SK-N-SH (cell line): ENCODE data around the gene MRPL54. TPM values are rescaled to one million over a fixed set of nuclear protein-coding genes. Genes with fewer than 3 reads are reported as not detected.

Experiments used
- CTCF ChIA-PET: fragments of 300-600, 350-600 bp; formaldehyde crosslinking; extraction: SDS; loops from one replicate; lab custom pipeline; 2021; lab: Yijun Ruan, JAX
- POLR2A ChIA-PET: fragments of 350-600 bp; sonication (Branson Sonifier 250); formaldehyde crosslinking; extraction: SDS; loops from one replicate; lab custom pipeline; 2020; ENCODE audit warnings: antibody characterized with exemption, inconsistent platforms; lab: Yijun Ruan, JAX
- DNase-seq: peaks from one replicate; pipeline ENCODE4 v3.0.0; 2012
- H2AFZ ChIP-seq: fragments of 200-600 bp; sonication (generic); 2 replicates; pipeline ENCODE4 v1.8.1; 2016; ENCODE audit warnings: antibody characterized with exemption, mild to moderate bottlenecking, low read depth
- H3F3A ChIP-seq: fragments of 200-600 bp; sonication (generic); replicated peaks from 2 replicates; pipeline ENCODE3; 2016; ENCODE audit warnings: antibody characterized with exemption, mild to moderate bottlenecking; ENCODE audit not compliant: insufficient read depth
- H3K27ac ChIP-seq, 2 experiments: fragments of 200-500 bp in 1 of 2; fragments of 200-600 bp in 1 of 2; sonication (Bioruptor generic) in 1 of 2; sonication (generic), shearing (Covaris generic) in 1 of 2; 2 replicates each; pipeline versions ENCODE4 v1.5.1 to v1.6.1; 2014 to 2016; ENCODE audit warnings: low read depth in 2 of 2, inconsistent platforms in 1 of 2, low read length in 1 of 2, mild to moderate bottlenecking in 1 of 2, mixed read lengths in 1 of 2
- H3K27me3 ChIP-seq: fragments of 200-600 bp; sonication (generic), shearing (Covaris generic); 2 replicates; pipeline ENCODE4 v1.6.1; 2016; ENCODE audit warnings: mixed run types; ENCODE audit not compliant: insufficient read depth
- H3K36me3 ChIP-seq, 2 experiments: fragments of 200-500 bp in 1 of 2; fragments of 200-600 bp in 1 of 2; sonication (Bioruptor generic) in 1 of 2; sonication (generic) in 1 of 2; replicated peaks in 1 of 2; 2 replicates each; pipeline versions ENCODE3 to v1.5.1; 2014 to 2016; ENCODE audit warnings: low read length in 1 of 2, mild to moderate bottlenecking in 1 of 2; ENCODE audit not compliant: insufficient read depth in 2 of 2, control insufficient read depth in 1 of 2
- H3K4me1 ChIP-seq, 2 experiments: fragments of 200-500 bp in 1 of 2; fragments of 200-600 bp in 1 of 2; sonication (Bioruptor generic) in 1 of 2; sonication (generic), shearing (Covaris generic) in 1 of 2; 2 replicates each; pipeline versions ENCODE4 v1.5.1 to v1.6.1; 2014 to 2016; ENCODE audit warnings: low read depth in 1 of 2, low read length in 1 of 2, mixed run types in 1 of 2; ENCODE audit not compliant: insufficient read depth in 2 of 2, control insufficient read depth in 1 of 2
- H3K4me2 ChIP-seq: fragments of 200-600 bp; sonication (generic), shearing (Covaris generic); 2 replicates; pipeline ENCODE4 v1.6.1; 2017; ENCODE audit warnings: mixed run types
- H3K4me3 ChIP-seq, 2 experiments: fragments of 200-500 bp in 1 of 2; fragments of 200-600 bp in 1 of 2; sonication (Bioruptor generic) in 1 of 2; sonication (generic), shearing (Covaris generic) in 1 of 2; 2 replicates each; pipeline versions ENCODE4 v1.5.1 to v1.8.1; 2014 to 2016; ENCODE audit warnings: low read depth in 2 of 2, inconsistent platforms in 1 of 2, low read length in 1 of 2, mild to moderate bottlenecking in 1 of 2, mixed read lengths in 1 of 2, moderate library complexity in 1 of 2
- H3K79me2 ChIP-seq: fragments of 200-600 bp; sonication (generic); 2 replicates; pipeline ENCODE4 v1.8.1; 2017; ENCODE audit warnings: mild to moderate bottlenecking; ENCODE audit not compliant: insufficient read depth
- H3K9ac ChIP-seq: fragments of 200-600 bp; sonication (generic); 2 replicates; pipeline ENCODE4 v1.6.1; 2017; ENCODE audit warnings: mixed run types
- H3K9me2 ChIP-seq: fragments of 200-600 bp; sonication (generic); 2 replicates; pipeline ENCODE4 v1.6.1; 2017; ENCODE audit warnings: mixed run types
- H3K9me3 ChIP-seq: fragments of 200-600 bp; sonication (generic); 2 replicates; pipeline ENCODE4 v1.6.1; 2017; ENCODE audit warnings: mixed run types, mild to moderate bottlenecking, moderate library complexity
- H4K20me1 ChIP-seq: fragments of 200-600 bp; sonication (generic); 2 replicates; pipeline ENCODE4 v1.6.1; 2017; ENCODE audit warnings: mild to moderate bottlenecking, mixed run types; ENCODE audit not compliant: insufficient read depth
- CTCF ChIP-seq: fragments of 200-600 bp; sonication (generic); IDR thresholded peaks from 2 replicates; pipeline ENCODE4 v1.6.1; 2017; ENCODE audit warnings: antibody characterized with exemption, mild to moderate bottlenecking, moderate library complexity
- ELF1 ChIP-seq: IDR thresholded peaks from 2 replicates; pipeline ENCODE4 v1.4.0; 2012
- EZH2phosphoT487 ChIP-seq: fragments of 200-600 bp; sonication (generic); IDR thresholded peaks from 2 replicates; pipeline ENCODE4 v1.6.1; 2017; ENCODE audit warnings: low read depth, mixed run types, mild to moderate bottlenecking, antibody characterized with exemption, moderate library complexity, borderline replicate concordance
- FOSL2 ChIP-seq: IDR thresholded peaks from 2 replicates; pipeline ENCODE4 v1.4.0; 2012; ENCODE audit warnings: low read depth, mild to moderate bottlenecking, moderate library complexity, borderline replicate concordance
- FOXM1 ChIP-seq: IDR thresholded peaks from 2 replicates; pipeline ENCODE4 v1.4.0; 2012; ENCODE audit warnings: low read depth, mild to moderate bottlenecking
- GABPA ChIP-seq: IDR thresholded peaks from 2 replicates; pipeline ENCODE4 v1.4.0; 2012; ENCODE audit warnings: low read depth, mild to moderate bottlenecking
- GATA2 ChIP-seq: sonication (generic); formaldehyde crosslinking; IDR thresholded peaks from 2 replicates; pipeline ENCODE4 v1.5.0; 2020; ENCODE audit warnings: mild to moderate bottlenecking, missing genetic modification reagents
- JUND ChIP-seq: IDR thresholded peaks from 2 replicates; pipeline ENCODE4 v1.4.0; 2012
- MEF2A ChIP-seq: IDR thresholded peaks from 2 replicates; pipeline ENCODE4 v1.4.0; 2012; ENCODE audit warnings: low read depth, borderline replicate concordance
- MXI1 ChIP-seq: IDR thresholded peaks from 2 replicates; pipeline ENCODE4 v1.6.1; 2012; ENCODE audit warnings: mild to moderate bottlenecking, low read depth, low read length, improper control_type of control experiment
- NFIC ChIP-seq: IDR thresholded peaks from 2 replicates; pipeline ENCODE4 v1.4.0; 2012; ENCODE audit warnings: borderline replicate concordance
- NRF1 ChIP-seq: IDR thresholded peaks from 2 replicates; pipeline ENCODE4 v1.6.1; 2012; ENCODE audit warnings: low read depth, mild to moderate bottlenecking, low read length
- POLR2AphosphoS5 ChIP-seq: IDR thresholded peaks from 2 replicates; pipeline ENCODE4 v1.6.1; 2012; ENCODE audit warnings: low read depth, low read length
- RAD21 ChIP-seq: IDR thresholded peaks from 2 replicates; pipeline ENCODE4 v1.6.1; 2012; ENCODE audit warnings: mild to moderate bottlenecking, low read length
- RCOR1 ChIP-seq: fragments of 150-350 bp; IDR thresholded peaks from 2 replicates; pipeline ENCODE4 v1.6.1; 2017; ENCODE audit warnings: antibody characterized with exemption, low read length
- RFX5 ChIP-seq: IDR thresholded peaks from 2 replicates; pipeline ENCODE4 v1.6.1; 2012; ENCODE audit warnings: mild to moderate bottlenecking, improper control_type of control experiment, low read length
- RXRA ChIP-seq: IDR thresholded peaks from 2 replicates; pipeline ENCODE4 v1.4.0; 2012; ENCODE audit warnings: low read depth, mild to moderate bottlenecking, borderline replicate concordance
- SIN3A ChIP-seq: IDR thresholded peaks from 2 replicates; pipeline ENCODE4 v1.6.1; 2012; ENCODE audit warnings: low read depth, mild to moderate bottlenecking, low read length, moderate library complexity, borderline replicate concordance
- SMC3 ChIP-seq: IDR thresholded peaks from 2 replicates; pipeline ENCODE4 v1.6.1; 2012; ENCODE audit warnings: low read depth, low read length, improper control_type of control experiment
- TAF1 ChIP-seq: IDR thresholded peaks from 2 replicates; pipeline ENCODE4 v1.6.1; 2012; ENCODE audit warnings: low read depth, mild to moderate bottlenecking, low read length, moderate library complexity, borderline replicate concordance
- TCF12 ChIP-seq: IDR thresholded peaks from 2 replicates; pipeline ENCODE4 v1.4.0; 2012
- USF2 ChIP-seq: fragments of 150-350 bp; IDR thresholded peaks from 2 replicates; pipeline ENCODE4 v1.6.1; 2017; ENCODE audit warnings: antibody characterized with exemption, low read length, low read depth, borderline replicate concordance
- ZBTB33 ChIP-seq: IDR thresholded peaks from 2 replicates; pipeline ENCODE4 v1.4.0; 2012; ENCODE audit warnings: low read depth, borderline replicate concordance
- WGBS: methylation state at CpG from one replicate; pipeline ENCODE4 v1.1.6; 2017; ENCODE audit warnings: low lambda C conversion rate; 5-methylcytosine and 5-hydroxymethylcytosine counted together
- polyA plus RNA-seq, 3 experiments: library from polyadenylated mRNA; depleted of rRNA; stranded (reverse); fragments of >200 nt; gene quantifications; 2 replicates each; pipeline ENCODE4 v1.2.3, GENCODE V29; 2012
- TF ChIP-seq, protein P1 (sequence below): fragments of 150-350 bp; IDR thresholded peaks from 2 replicates; pipeline ENCODE4 v1.6.1; 2016; ENCODE audit warnings: mild to moderate bottlenecking, low read depth, low read length
- TF ChIP-seq, protein P2 (sequence below): IDR thresholded peaks from 2 replicates; pipeline ENCODE4 v1.4.0; 2012; ENCODE audit warnings: low read depth, borderline replicate concordance
- TF ChIP-seq, protein P3 (sequence below): IDR thresholded peaks from 2 replicates; pipeline ENCODE4 v1.4.0; 2012; ENCODE audit warnings: low read depth

The MRPL54 gene
- 103 and 125 TPM in 2 replicates for polyA plus RNA-seq (2012; rRNA removed)
- 80.3 and 87.6 TPM in 2 replicates for polyA plus RNA-seq (2012; cell fraction: cytosol; rRNA removed)
- 48.1 and 90.0 TPM in 2 replicates for polyA plus RNA-seq (2012; cell fraction: nucleus; rRNA removed)

DNA sequence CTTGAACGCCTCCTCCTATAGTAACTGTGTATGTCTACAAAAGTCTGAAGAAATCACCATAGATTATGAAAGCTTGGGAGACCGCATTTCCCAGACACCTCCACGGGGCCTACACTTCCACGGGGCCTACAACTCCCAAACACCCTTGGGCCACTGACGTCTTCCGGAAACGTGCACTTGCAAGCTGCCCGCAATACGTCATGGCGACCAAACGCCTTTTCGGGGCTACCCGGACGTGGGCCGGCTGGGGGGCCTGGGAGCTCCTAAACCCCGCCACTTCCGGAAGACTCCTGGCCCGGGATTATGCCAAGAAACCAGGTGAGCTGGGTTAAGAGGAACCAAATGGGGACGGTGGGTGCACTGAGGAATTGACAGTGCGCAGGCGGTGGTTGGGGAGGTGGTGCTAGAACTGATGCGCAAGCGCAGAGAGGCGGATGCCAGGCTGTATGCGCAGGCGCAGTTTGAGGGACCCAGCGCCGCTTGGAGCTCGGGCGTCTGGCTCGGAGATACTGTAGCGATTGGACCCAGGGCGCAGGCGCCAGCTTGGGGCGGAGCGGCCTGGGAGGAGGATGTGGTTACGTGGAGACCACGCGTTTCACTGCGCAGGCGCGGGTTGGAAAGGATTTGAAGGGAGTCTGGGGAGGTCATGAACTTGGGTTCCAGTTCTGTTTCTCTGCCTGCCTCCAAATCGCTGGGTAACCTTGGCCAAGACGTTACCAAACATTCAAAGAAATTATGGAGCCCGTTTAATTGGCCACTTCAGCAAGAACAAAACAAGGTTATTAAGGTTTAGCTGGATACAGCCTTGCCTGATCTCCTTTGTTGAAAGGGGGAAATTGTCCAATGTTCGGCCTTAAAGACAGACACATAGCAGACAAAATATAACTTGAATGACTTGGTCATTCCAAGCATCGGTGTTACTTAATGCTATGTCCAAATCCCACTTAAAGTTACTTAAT is at the start of gene MRPL54:
MRPL54 (plus strand) TSS at position 182 of the 959 bp plus-strand sequence; CDS start at position 201, 19 bp downstream.
- peaks cover 36% of the 10 kb centered on the region for H3K79me2 ChIP-seq
- peak; percentile 99 for DNase-seq
- H3K9ac ChIP-seq: peak within 1 kb of the TSS; percentile 96
- H3K9me3 ChIP-seq: no peaks in the 10 kb centered on the region
- H3K36me3 ChIP-seq: peaks cover 3 to 14% of the 10 kb centered on the region in 2 experiments
- peak within 1 kb of the TSS; percentile 90 for H2AFZ ChIP-seq
- H4K20me1 ChIP-seq: no peaks in the 10 kb centered on the region
- ChIA-PET POLR2A (interaction anchor here (0.6 to 1.7 kb wide), 16 partner anchors 10 to 812 kb away, joined by 3 to 8 read pairs (median 4); partner anchors contain the start of genes ATCAY, EEF2 and MFSD12), CTCF (interaction anchor here (0.6 to 2.5 kb wide), 12 partner anchors 9 to 411 kb away, joined by 3 to 13 read pairs (median 4); partner anchors contain the start of gene RAX2)
- H3K9me2 ChIP-seq: no peaks in the 10 kb centered on the region
- peak within 1 kb of the TSS; percentile 95 to 96 for H3K27ac ChIP-seq
- H3K4me1 ChIP-seq: peaks cover 7 to 9% of the 10 kb centered on the region in 2 experiments; a peak in 2 of 4 replicates
- peak within 1 kb of the TSS; percentile 73 to 94 for H3K4me3 ChIP-seq
- H3K4me2 ChIP-seq: peak within 1 kb of the TSS; percentile 92
- H3F3A ChIP-seq: no peaks in the 10 kb centered on the region
- WGBS: 7% methylated on average over 25 of the region's 47 CpGs
- no peaks in the 10 kb centered on the region for H3K27me3 ChIP-seq
- TF ChIP-seq, protein P1, sequence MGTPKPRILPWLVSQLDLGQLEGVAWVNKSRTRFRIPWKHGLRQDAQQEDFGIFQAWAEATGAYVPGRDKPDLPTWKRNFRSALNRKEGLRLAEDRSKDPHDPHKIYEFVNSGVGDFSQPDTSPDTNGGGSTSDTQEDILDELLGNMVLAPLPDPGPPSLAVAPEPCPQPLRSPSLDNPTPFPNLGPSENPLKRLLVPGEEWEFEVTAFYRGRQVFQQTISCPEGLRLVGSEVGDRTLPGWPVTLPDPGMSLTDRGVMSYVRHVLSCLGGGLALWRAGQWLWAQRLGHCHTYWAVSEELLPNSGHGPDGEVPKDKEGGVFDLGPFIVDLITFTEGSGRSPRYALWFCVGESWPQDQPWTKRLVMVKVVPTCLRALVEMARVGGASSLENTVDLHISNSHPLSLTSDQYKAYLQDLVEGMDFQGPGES: no peak
- TF ChIP-seq RFX5 (peak; percentile 18; the same call in 1 of the 2 replicates), FOXM1 (no peak), SIN3A (peak; percentile 47; the same call in 1 of the 2 replicates), USF2 (no peak), NFIC (no peak), CTCF (no peak), FOSL2 (no peak), TCF12 (no peak), GATA2 (CRISPR knock-in tag) (no peak), POLR2AphosphoS5 (peak; percentile 97), GABPA (peak; percentile 86), MEF2A (no peak), RCOR1 (no peak), RAD21 (no peak), ZBTB33 (no peak), ELF1 (peak; percentile 91), EZH2phosphoT487 (no peak), JUND (no peak), NRF1 (peak; percentile 98), RXRA (no peak), SMC3 (no peak), TAF1 (peak; percentile 88), MXI1 (peak; percentile 90)
- TF ChIP-seq, protein P2, sequence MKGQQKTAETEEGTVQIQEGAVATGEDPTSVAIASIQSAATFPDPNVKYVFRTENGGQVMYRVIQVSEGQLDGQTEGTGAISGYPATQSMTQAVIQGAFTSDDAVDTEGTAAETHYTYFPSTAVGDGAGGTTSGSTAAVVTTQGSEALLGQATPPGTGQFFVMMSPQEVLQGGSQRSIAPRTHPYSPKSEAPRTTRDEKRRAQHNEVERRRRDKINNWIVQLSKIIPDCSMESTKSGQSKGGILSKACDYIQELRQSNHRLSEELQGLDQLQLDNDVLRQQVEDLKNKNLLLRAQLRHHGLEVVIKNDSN: no peak
- TF ChIP-seq, protein P3, sequence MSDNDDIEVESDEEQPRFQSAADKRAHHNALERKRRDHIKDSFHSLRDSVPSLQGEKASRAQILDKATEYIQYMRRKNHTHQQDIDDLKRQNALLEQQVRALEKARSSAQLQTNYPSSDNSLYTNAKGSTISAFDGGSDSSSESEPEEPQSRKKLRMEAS: peak; percentile 79
